Endothelial cell of umbilical vein (primary cell): ENCODE measurements around the gene ITIH5. TPM values are rescaled to one million over a fixed set of nuclear protein-coding genes. Genes with fewer than 3 reads are reported as not detected.

Experiments
- BruUV-seq: library from RNA; stranded (reverse); fragments of 400-500 nt; replicated peaks from 2 replicates; lab custom pipeline; 2021; lab: Mats Ljungman, UMichigan
- CTCF ChIA-PET: fragments of 300-600, 350-600 bp; sonication (Branson Sonifier 250); formaldehyde crosslinking; loops from one replicate; lab custom pipeline; 2021; ENCODE audit warnings: antibody characterized with exemption, inconsistent platforms; lab: Charles Lee
- POLR2A ChIA-PET: fragments of 300-600, 350-600 bp; sonication (Branson Sonifier 250); formaldehyde crosslinking; loops from one replicate; lab custom pipeline; 2021; ENCODE audit warnings: antibody characterized with exemption, inconsistent platforms; lab: Charles Lee
- DNase-seq: peaks from one replicate; pipeline ENCODE4 v3.0.0-alpha.2; 2011; ENCODE audit warnings: low read depth, low spot score
- FAIRE-seq: peaks from 2 replicates; lab custom pipeline; 2011; peaks lifted over from hg19 to GRCh38; lab: Jason Lieb, UNC
- H2AFZ ChIP-seq: 2 replicates; pipeline ENCODE4 v1.6.0; 2012; ENCODE audit warnings: low read depth, low read length, control low read depth, inconsistent platforms
- H3K27ac ChIP-seq: 2 replicates; pipeline ENCODE4 v1.5.1; 2011; ENCODE audit warnings: low read depth, mild to moderate bottlenecking, control low read depth, low read length, moderate library complexity; ENCODE audit not compliant: insufficient read depth
- H3K27me3 ChIP-seq, 2 experiments: 2 replicates each; pipeline versions ENCODE4 v1.6.0 to v1.6.1; 2011; ENCODE audit warnings: low read length in 2 of 2, mixed read lengths in 1 of 2; ENCODE audit not compliant: control insufficient read depth in 2 of 2, insufficient read depth in 2 of 2
- H3K36me3 ChIP-seq, 2 experiments: 2 replicates in 1 of 2; 3 replicates in 1 of 2; pipeline ENCODE4 v1.5.1; 2011; ENCODE audit warnings: low read length in 2 of 2, mild to moderate bottlenecking in 1 of 2, moderate library complexity in 1 of 2; ENCODE audit not compliant: control insufficient read depth in 2 of 2, insufficient read depth in 2 of 2; ENCODE audit errors: extremely low read depth in 1 of 2
- H3K4me1 ChIP-seq: 3 replicates; pipeline ENCODE4 v1.5.1; 2011; ENCODE audit warnings: mild to moderate bottlenecking, low read length; ENCODE audit not compliant: control insufficient read depth, insufficient read depth; ENCODE audit errors: extremely low read depth
- H3K4me2 ChIP-seq: 2 replicates; pipeline ENCODE4 v1.6.1; 2011; ENCODE audit warnings: low read length, control low read depth, mixed read lengths; ENCODE audit not compliant: insufficient read depth
- H3K4me3 ChIP-seq, 3 experiments: fragments of 200-600 bp in 1 of 3; sonication (generic), shearing (Covaris generic) in 1 of 3; replicated peaks in 1 of 3; 2 replicates each; pipeline ENCODE4 v1.5.1; 2011 to 2016; ENCODE audit warnings: control low read depth in 3 of 3, low read length in 3 of 3, mild to moderate bottlenecking in 2 of 3, inconsistent platforms in 1 of 3, low read depth in 1 of 3, moderate library complexity in 1 of 3; ENCODE audit not compliant: insufficient read depth in 1 of 3
- H3K79me2 ChIP-seq: 2 replicates; pipeline ENCODE4 v1.6.0; 2012; ENCODE audit warnings: low read length, inconsistent platforms; ENCODE audit not compliant: control insufficient read depth, insufficient read depth
- H3K9ac ChIP-seq: replicated peaks from 2 replicates; pipeline ENCODE3; 2011; ENCODE audit warnings: low read length, control low read depth; ENCODE audit not compliant: insufficient read depth; ENCODE audit errors: extremely low read depth
- H3K9me1 ChIP-seq: replicated peaks from 3 replicates; pipeline ENCODE4 v1.6.0; 2011; ENCODE audit warnings: mild to moderate bottlenecking, low read length; ENCODE audit not compliant: control insufficient read depth, insufficient read depth; ENCODE audit errors: extremely low read depth
- H3K9me3 ChIP-seq: replicated peaks from 2 replicates; pipeline ENCODE4 v1.5.1; 2012; ENCODE audit warnings: low read length, inconsistent platforms; ENCODE audit not compliant: control insufficient read depth, insufficient read depth
- H4K20me1 ChIP-seq: replicated peaks from 2 replicates; pipeline ENCODE3; 2011; ENCODE audit warnings: mild to moderate bottlenecking, low read length; ENCODE audit not compliant: control insufficient read depth, insufficient read depth; ENCODE audit errors: extremely low read depth
- EZH2 ChIP-seq: IDR thresholded peaks from 2 replicates; pipeline ENCODE4 v1.6.1; 2012; ENCODE audit warnings: borderline replicate concordance, low read depth, mild to moderate bottlenecking, moderate library complexity, low read length, inconsistent platforms; ENCODE audit not compliant: severe bottlenecking
- FOS ChIP-seq: IDR thresholded peaks from 2 replicates; pipeline ENCODE4 v1.6.1; 2011; ENCODE audit warnings: mild to moderate bottlenecking, low read length, moderate library complexity, borderline replicate concordance; ENCODE audit not compliant: insufficient read depth
- GATA2 ChIP-seq: IDR thresholded peaks from 2 replicates; pipeline ENCODE4 v1.7.0; 2011; ENCODE audit warnings: low read depth, mild to moderate bottlenecking, moderate library complexity, mixed read lengths, low read length; ENCODE audit not compliant: insufficient read length, insufficient read depth
- JUN ChIP-seq: IDR thresholded peaks from 2 replicates; pipeline ENCODE4 v1.6.1; 2011; ENCODE audit warnings: borderline replicate concordance, low read depth; ENCODE audit not compliant: insufficient read length, insufficient read depth
- MYC ChIP-seq: IDR thresholded peaks from one replicate; pipeline ENCODE4 v1.6.1; 2011; ENCODE audit warnings: mild to moderate bottlenecking, low read depth, low read length
- POLR2A ChIP-seq: IDR thresholded peaks from 2 replicates; pipeline ENCODE4 v1.6.1; 2012; ENCODE audit warnings: low read depth, mild to moderate bottlenecking, control low read depth, low read length
- POLR2AphosphoS5 ChIP-seq: IDR thresholded peaks from 2 replicates; pipeline ENCODE4 v1.6.1; 2012; ENCODE audit warnings: low read depth, mild to moderate bottlenecking, control low read depth, low read length, moderate library complexity; ENCODE audit not compliant: insufficient read depth
- dilution Hi-C: fragments of 300-500 bp; cut with MboI; formaldehyde crosslinking; loops from one replicate; pipeline ENCODE4 v1.15.0; 2019; ENCODE audit warnings: low sequenced_read_pairs; ENCODE audit not compliant: extremely low pct_ligation_motif_present
- intact Hi-C: fragments of 100-400 bp; cut with micrococcal nuclease; formaldehyde crosslinking; loops from one replicate; pipeline ENCODE4 v1.10.0; 2022
- polyA plus RNA-seq, 4 experiments: library from polyadenylated mRNA; depleted of rRNA in 3 of 4; stranded (reverse) in 3 of 4; unstranded in 1 of 4; fragments of >200 nt; gene quantifications; 2 replicates each; pipeline versions ENCODE4 v1.2.1 to v1.2.3, GENCODE V29; 2011 to 2012; ENCODE audit warnings: missing spikeins in 1 of 4
- total RNA-seq: library from RNA; stranded (reverse); gene quantifications from 2 replicates; pipeline ENCODE4 v1.2.3, GENCODE V29; 2021
- TF ChIP-seq, protein P1 (sequence below), 2 donors: IDR thresholded peaks; 1 replicate in 1 of 2; 2 replicates in 1 of 2; pipeline ENCODE4 v1.5.1; 2011; ENCODE audit warnings: low read length in 2 of 2, mild to moderate bottlenecking in 2 of 2, moderate library complexity in 2 of 2, control low read depth in 1 of 2, inconsistent platforms in 1 of 2, low read depth in 1 of 2; ENCODE audit not compliant: insufficient read depth in 1 of 2; ENCODE audit errors: extremely low read depth in 1 of 2
- TF ChIP-seq, protein P2 (sequence below): IDR thresholded peaks from 2 replicates; pipeline ENCODE4 v1.6.1; 2011; ENCODE audit not compliant: insufficient read depth, insufficient read length

The ITIH5 gene
- total and polyA plus RNA-seq, 2 donors (not counting 3 experiments of a cell fraction or from before 2014, with no cell fraction given) = not detected

DNA sequence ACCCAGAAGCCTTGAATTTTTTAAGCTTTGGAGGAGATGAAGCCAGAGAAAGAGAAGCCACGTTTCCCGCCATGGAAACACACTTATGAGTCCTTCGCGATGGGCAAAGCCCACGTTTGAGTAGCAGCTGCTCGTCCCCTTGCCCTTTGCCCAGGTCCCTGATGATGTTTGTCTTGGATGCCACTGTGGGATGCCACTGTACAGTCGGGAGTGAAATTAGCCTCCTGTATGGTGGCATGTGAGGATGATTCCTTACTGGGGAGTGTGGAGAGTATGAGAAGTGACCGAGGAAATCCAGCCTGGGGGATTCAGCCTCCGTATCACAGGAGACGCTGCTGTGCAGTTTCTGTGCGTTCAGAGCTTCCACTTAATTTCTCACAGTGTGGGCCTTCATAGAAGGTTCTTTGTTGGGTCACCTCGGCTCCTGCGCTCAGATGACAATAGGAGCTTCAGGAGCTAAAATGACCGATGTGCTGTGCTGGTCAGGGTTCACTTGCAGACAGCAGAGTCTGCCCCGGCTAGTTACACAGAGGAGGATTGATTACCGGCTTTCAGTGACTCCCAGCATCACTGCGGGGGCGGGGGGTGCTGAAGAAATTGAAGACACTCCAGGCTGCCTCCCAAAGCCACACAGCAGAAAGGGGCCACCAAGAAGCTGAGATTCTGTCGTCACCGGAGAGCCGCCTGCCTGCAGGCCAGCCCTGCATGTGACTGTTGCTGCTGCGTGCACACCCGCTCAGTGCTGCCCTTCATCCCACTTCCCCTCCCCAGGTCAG is 133.9 kb downstream of the ITIH5 start:
- DNase-seq = no peak
- TF ChIP-seq POLR2AphosphoS5 = no peak
- TF ChIP-seq EZH2 = no peak
- no peak for TF ChIP-seq JUN
- TF ChIP-seq MYC = no peak
- TF ChIP-seq, protein P1, sequence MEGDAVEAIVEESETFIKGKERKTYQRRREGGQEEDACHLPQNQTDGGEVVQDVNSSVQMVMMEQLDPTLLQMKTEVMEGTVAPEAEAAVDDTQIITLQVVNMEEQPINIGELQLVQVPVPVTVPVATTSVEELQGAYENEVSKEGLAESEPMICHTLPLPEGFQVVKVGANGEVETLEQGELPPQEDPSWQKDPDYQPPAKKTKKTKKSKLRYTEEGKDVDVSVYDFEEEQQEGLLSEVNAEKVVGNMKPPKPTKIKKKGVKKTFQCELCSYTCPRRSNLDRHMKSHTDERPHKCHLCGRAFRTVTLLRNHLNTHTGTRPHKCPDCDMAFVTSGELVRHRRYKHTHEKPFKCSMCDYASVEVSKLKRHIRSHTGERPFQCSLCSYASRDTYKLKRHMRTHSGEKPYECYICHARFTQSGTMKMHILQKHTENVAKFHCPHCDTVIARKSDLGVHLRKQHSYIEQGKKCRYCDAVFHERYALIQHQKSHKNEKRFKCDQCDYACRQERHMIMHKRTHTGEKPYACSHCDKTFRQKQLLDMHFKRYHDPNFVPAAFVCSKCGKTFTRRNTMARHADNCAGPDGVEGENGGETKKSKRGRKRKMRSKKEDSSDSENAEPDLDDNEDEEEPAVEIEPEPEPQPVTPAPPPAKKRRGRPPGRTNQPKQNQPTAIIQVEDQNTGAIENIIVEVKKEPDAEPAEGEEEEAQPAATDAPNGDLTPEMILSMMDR (IDR thresholded peaks at IDR 0.05; ENCODE audit: extremely low read depth in 1 of 2, insufficient read depth in 1 of 2, low read depth in 1 of 2, low read length in 2 of 2) = no peak
- TF ChIP-seq FOS = no peak
- TF ChIP-seq, protein P2, sequence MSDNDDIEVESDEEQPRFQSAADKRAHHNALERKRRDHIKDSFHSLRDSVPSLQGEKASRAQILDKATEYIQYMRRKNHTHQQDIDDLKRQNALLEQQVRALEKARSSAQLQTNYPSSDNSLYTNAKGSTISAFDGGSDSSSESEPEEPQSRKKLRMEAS = no peak
- TF ChIP-seq POLR2A = no peak
- TF ChIP-seq GATA2 = no peak
- ChIA-PET CTCF (interaction anchor here (3.9 kb wide), 1 partner anchor 7 kb away, joined by 24 read pairs; no protein-coding TSS in a partner anchor), POLR2A (no interaction called here)
- intact Hi-C loops = no loop called here
- Histone ChIP-seq H3K79me2 (no peaks in the 10 kb centered on the region), H3K4me3 (no peak overlapping the region), H3K27me3 (no peaks in the 10 kb centered on the region), H3K9ac (no peak overlapping the region), H4K20me1 (no peaks in the 10 kb centered on the region), H3K4me1 (no peaks in the 10 kb centered on the region), H3K9me3 (no peaks in the 10 kb centered on the region), H3K27ac (no peak overlapping the region), H3K36me3 (no peaks in the 10 kb centered on the region), H2AFZ (no peak overlapping the region), H3K9me1 (no peaks in the 10 kb centered on the region), H3K4me2 (no peak overlapping the region)
- no TSS peak for BruUV-seq
- dilution Hi-C loops = no loop called here
- no peak for FAIRE-seq
